Stimulated activated naive B cell treated with anti-CD40 and anti-IgM and Interleukin-4, amounts not matched to agents 10 μg/mL and 1 μg/mL and 100 μg/mL, for 72 hours (primary cell): ENCODE measurements around the gene TCF7L2.
A peak's percentile ranks its signal among the peaks of the same experiment; 100 is the strongest.

Experiments
- ATAC-seq, 2 donors: fragments of 150-1000 bp; cut with Tn5 transposase; replicated peaks; 2 replicates each; pipeline ENCODE4 v1.10.0; 2021; ENCODE audit warnings: moderate library complexity in 1 of 2
- DNase-seq: peaks from one replicate; pipeline ENCODE4 v3.0.0; 2021
- H3K27ac Mint-ChIP-seq: one replicate; pipeline ENCODE4 v1.8.0; 2022; ENCODE audit warnings: mild to moderate bottlenecking, mixed read lengths
- H3K27me3 Mint-ChIP-seq, 2 donors: one replicate each; pipeline ENCODE4 v1.8.0; 2022; ENCODE audit warnings: mixed read lengths in 2 of 2
- H3K36me3 Mint-ChIP-seq, 2 donors: one replicate each; pipeline ENCODE4 v1.8.0; 2022; ENCODE audit warnings: mixed read lengths in 2 of 2, mild to moderate bottlenecking in 1 of 2
- H3K4me1 Mint-ChIP-seq, 2 donors: one replicate each; pipeline ENCODE4 v1.8.0; 2022; ENCODE audit warnings: mixed read lengths in 2 of 2, mild to moderate bottlenecking in 1 of 2
- H3K4me3 Mint-ChIP-seq, 2 donors: one replicate each; pipeline ENCODE4 v1.8.0; 2022; ENCODE audit warnings: mild to moderate bottlenecking in 2 of 2, mixed read lengths in 2 of 2, moderate library complexity in 1 of 2
- H3K9me3 Mint-ChIP-seq, 2 donors: one replicate each; pipeline ENCODE4 v1.8.0; 2022; ENCODE audit warnings: mixed read lengths in 2 of 2, mild to moderate bottlenecking in 1 of 2

TCF7L2 gene

DNA sequence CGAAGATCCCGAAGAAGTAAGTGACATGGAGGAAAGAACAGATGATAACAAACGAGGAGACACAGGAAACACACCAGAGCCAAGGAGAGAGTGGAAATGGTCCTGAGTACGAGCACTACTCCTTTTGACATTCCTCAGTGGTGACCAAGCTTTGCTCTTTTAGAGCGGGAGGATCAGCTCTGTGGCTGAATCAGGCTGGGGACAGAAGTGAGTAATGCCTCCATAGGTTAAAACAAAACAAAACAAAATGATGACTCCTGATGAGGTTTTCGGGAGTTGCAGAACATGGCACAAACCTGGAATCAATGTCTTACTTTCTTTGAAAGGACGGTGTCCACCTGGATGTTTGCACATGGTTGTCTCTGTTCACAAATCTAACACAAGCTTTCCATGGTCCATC lies 30.3 kb upstream of the TCF7L2 start:
- no peaks in the 10 kb centered on the region for H3K9me3 Mint-ChIP-seq
- DNase-seq (no peak), ATAC-seq (no peak)
- peaks cover 0 to 4% of the 10 kb centered on the region in 2 donors for H3K36me3 Mint-ChIP-seq
- H3K4me1 Mint-ChIP-seq = no peaks in the 10 kb centered on the region
- no peak overlapping the region for H3K27ac Mint-ChIP-seq
- no peak overlapping the region for H3K4me3 Mint-ChIP-seq
- H3K27me3 Mint-ChIP-seq = peaks cover 0 to 10% of the 10 kb centered on the region in 2 donors

DNA sequence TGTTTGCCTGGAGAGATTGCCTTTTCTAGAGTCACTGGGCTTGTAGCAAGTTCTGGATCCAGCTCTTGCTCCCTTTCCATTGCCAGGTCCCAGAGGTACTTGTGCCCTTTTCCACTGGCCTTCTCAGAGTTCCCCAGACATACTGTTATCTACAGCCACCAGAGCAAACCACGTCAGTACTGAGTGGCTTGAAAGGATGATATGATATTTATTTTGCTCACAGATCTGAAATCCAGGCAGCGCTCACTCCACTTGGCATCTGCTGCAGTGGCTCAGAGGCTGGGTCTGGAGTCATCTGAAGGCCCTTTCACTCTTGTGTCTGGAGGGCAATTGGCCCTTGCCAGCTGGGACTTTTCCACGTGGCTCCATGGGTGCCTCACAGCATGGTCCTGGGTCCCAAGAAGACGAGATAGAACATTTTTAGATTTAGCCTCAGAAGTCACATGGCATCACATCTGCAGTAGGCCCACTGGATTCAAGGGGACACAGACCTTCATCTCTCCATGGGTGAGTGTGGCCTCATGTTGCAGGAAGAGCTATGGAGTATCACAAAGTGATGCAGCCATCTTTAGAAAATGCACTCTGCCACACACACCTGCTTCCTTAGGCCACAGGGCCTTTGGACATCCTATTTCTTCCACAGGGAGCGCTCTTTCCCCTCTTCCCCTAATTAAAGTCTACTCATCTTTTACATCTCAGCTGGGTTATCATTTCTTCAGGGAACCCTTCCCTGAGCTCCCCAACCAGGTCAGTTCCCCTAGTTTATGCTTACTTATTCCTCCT lies 22.9 kb upstream of the TCF7L2 start:
- DNase-seq (no peak), ATAC-seq (no peak)
- no peak overlapping the region for H3K4me3 Mint-ChIP-seq
- H3K4me1 Mint-ChIP-seq = no peaks in the 10 kb centered on the region
- no peak overlapping the region for H3K27ac Mint-ChIP-seq
- H3K27me3 Mint-ChIP-seq = peaks cover 0 to 4% of the 10 kb centered on the region in 2 donors
- H3K36me3 Mint-ChIP-seq = peaks cover 2 to 7% of the 10 kb centered on the region in 2 donors
- peaks cover 8 to 14% of the 10 kb centered on the region in 2 donors for H3K9me3 Mint-ChIP-seq

DNA sequence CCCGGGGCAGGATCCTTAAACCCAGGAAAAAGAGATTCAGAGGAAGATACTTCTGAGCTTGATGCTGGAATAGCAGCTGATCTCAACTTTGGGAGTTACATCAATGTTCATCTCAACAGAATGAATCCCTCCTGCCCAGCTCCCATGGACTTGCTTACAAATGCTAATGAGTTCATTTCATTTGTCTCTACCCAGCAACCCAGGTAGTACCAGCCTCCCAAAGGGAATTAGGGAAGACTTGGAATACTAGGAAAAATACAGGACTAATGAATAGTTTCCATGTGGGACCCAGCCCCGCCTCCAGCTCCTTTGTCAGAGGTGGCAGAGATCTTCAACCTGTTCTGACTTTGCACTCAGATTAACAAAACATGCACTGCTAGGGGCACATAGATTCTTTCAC lies 22.1 kb upstream of the TCF7L2 start:
- Mint-ChIP-seq H3K4me3 (no peak overlapping the region), H3K36me3 (peaks cover 2 to 7% of the 10 kb centered on the region in 2 donors), H3K27ac (no peak overlapping the region), H3K4me1 (no peaks in the 10 kb centered on the region), H3K27me3 (peaks cover 0 to 10% of the 10 kb centered on the region in 2 donors), H3K9me3 (peaks cover 9 to 14% of the 10 kb centered on the region in 2 donors)
- ATAC-seq (no peak), DNase-seq (no peak)

DNA sequence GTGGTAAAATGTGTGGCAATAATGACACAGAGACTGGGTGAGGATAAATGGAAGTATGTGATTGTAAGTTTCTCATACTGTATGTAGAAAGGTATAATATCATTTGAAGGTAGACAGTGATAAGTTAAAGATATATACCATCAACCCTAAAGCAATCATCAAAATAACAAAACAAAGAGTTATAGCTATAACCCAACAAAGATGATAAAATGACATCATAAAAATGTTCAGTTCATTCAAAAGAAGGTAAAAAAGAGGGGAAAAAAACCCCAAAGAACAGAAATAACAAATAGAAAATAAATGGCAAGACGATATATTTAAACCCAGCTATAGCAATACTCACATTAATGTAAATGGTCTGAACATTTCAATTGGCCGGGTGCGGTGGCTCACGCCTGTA lies 17.4 kb upstream of the TCF7L2 start:
- no peaks in the 10 kb centered on the region for H3K4me1 Mint-ChIP-seq
- peaks cover 9 to 14% of the 10 kb centered on the region in 2 donors for H3K9me3 Mint-ChIP-seq
- DNase-seq (no peak), ATAC-seq (no peak)
- no peak overlapping the region for H3K4me3 Mint-ChIP-seq
- no peak overlapping the region for H3K27ac Mint-ChIP-seq
- H3K36me3 Mint-ChIP-seq = peaks cover 2 to 7% of the 10 kb centered on the region in 2 donors
- H3K27me3 Mint-ChIP-seq = peaks cover 0 to 11% of the 10 kb centered on the region in 2 donors

DNA sequence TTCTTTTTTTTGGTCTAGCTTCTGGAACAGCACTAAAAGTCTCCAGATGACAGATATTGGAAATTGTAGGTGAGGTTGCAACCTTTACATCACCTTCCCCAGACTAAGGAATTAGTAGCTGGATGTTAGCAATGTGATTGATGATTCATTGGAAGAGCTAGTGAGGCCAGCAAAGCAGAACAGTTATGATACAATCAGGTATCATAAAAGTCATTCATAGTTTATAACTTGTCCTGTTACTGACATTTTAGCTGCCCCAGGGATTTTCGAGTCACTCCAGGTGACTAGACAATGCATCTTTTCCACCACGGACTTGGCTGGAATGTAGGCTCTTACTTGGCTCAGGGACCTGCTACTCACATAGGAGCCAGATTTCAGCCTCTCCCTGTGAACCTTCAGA lies 15.9 kb upstream of the TCF7L2 start:
- H3K27me3 Mint-ChIP-seq = peaks cover 8 to 13% of the 10 kb centered on the region in 2 donors
- DNase-seq = no peak
- H3K27ac Mint-ChIP-seq = no peak overlapping the region
- no peak overlapping the region for H3K4me3 Mint-ChIP-seq
- H3K9me3 Mint-ChIP-seq = peaks cover 8 to 13% of the 10 kb centered on the region in 2 donors
- peaks cover 0 to 3% of the 10 kb centered on the region in 2 donors for H3K36me3 Mint-ChIP-seq
- ATAC-seq = no peak
- no peaks in the 10 kb centered on the region for H3K4me1 Mint-ChIP-seq

DNA sequence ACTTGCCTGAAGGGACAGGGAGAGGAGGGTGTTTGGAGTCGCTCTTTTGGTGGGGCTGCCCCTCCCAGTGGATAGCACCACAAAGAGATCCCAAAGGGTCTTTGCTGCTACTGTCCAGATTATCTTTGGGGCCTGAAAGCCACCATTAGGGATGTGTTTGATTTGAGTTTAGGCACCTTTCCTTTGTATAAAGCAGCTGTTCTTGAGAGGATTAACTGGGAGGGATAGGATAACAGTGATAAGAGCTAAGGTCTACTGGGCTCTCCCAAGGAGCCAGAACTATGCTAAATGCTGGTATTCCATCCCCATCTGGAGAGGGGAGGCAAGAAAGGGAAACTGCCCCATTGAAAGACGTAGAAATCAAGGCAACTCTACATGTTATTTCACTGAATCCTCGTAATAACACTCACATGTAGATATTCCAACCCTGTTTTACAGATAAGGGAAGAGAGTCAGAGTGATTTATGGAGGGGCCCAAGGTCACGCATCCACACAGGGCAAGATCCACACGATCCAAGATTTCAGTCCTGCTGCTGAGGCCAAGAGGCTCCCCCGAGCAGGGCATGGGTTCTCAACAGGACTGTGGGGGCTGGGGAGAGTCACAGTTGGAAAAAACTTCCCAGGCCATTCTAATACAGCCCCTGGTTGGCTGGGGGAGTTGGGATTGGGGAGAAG lies 11.1 kb upstream of the TCF7L2 start:
- peaks cover 9 to 21% of the 10 kb centered on the region in 2 donors for H3K27me3 Mint-ChIP-seq
- no peaks in the 10 kb centered on the region for H3K4me1 Mint-ChIP-seq
- no peaks in the 10 kb centered on the region for H3K36me3 Mint-ChIP-seq
- no peak overlapping the region for H3K27ac Mint-ChIP-seq
- H3K9me3 Mint-ChIP-seq = no peaks in the 10 kb centered on the region
- H3K4me3 Mint-ChIP-seq = no peak overlapping the region
- ATAC-seq (no peak), DNase-seq (no peak)

DNA sequence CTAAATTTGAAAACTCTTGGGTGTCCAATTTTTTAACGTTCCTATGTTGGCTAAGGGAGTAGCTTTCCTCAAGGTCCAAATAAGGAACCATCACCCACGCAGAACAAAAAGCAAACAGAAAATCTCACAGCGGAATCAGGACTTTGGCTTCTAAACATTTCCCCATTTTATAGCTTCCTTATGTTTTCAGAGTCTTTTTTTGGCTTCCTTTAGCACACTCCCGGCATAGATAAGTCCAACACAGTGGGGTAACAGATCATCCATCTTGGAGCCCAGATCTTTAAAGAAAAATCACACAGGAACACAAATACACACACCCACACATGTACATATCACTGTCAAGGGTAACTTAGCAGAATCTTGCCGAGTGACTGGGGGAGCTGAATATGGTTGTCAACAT lies 4.2 kb upstream of the TCF7L2 start:
- Mint-ChIP-seq H3K27me3 (peaks cover 39 to 51% of the 10 kb centered on the region in 2 donors), H3K4me3 (no peak overlapping the region), H3K9me3 (no peaks in the 10 kb centered on the region), H3K27ac (no peak overlapping the region), H3K36me3 (peaks cover 0 to 2% of the 10 kb centered on the region in 2 donors), H3K4me1 (peaks cover 14 to 20% of the 10 kb centered on the region in 2 donors)
- DNase-seq (no peak), ATAC-seq (no peak)

DNA sequence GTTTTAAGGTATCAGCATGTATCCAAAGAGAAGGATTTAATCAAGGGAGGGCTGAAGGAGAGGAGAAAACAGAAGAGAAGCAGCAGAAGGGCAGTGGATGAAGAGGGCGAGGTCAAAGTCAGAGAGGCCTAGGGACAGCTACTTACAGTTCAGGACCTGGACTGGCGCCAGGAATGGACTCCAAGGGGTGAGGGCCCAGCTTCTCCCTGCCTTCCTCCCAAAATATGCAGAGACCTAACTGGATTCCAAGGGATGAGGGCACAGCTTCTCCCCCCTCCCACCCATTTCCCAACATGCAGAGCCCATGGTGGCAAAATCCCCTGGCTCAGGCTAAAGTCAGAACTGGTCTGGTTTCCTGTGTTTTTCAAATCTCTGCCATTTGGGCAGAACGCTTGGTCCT lies 3.4 kb upstream of the TCF7L2 start:
- H3K36me3 Mint-ChIP-seq = peaks cover 0 to 2% of the 10 kb centered on the region in 2 donors
- H3K4me3 Mint-ChIP-seq = no peak overlapping the region

DNA sequence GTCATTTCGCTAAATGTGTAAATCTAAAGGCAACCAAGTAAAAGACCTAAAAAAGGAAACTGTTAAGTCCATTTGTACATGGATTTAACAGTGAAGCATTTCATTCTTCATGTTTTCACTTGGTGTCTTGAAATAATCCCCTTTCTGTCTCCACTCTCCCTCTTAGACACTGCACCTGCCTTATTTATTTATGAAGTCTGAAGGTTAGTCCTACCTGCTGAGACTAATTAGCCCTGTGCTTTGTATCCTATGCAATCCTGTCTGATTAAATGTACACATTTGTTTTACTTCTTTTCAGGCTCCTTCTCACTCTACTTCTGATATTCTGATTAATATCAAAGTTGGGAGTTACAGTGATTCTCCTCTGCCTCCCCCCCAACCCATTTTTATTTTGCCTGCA lies 1.9 kb upstream of the TCF7L2 start:
- peaks cover 0 to 3% of the 10 kb centered on the region in 2 donors for H3K36me3 Mint-ChIP-seq
- no peaks in the 10 kb centered on the region for H3K9me3 Mint-ChIP-seq
- no peak for ATAC-seq
- H3K4me3 Mint-ChIP-seq = no peak overlapping the region
- H3K27ac Mint-ChIP-seq = no peak overlapping the region
- H3K4me1 Mint-ChIP-seq = peaks cover 18 to 34% of the 10 kb centered on the region in 2 donors
- DNase-seq = no peak
- peaks cover 45 to 58% of the 10 kb centered on the region in 2 donors for H3K27me3 Mint-ChIP-seq

More for the DNA sequence above, 3.4 kb upstream of the TCF7L2 start:
- Mint-ChIP-seq H3K9me3 (no peaks in the 10 kb centered on the region), H3K27me3 (peaks cover 36 to 52% of the 10 kb centered on the region in 2 donors), H3K4me1 (peaks cover 14 to 21% of the 10 kb centered on the region in 2 donors), H3K27ac (no peak overlapping the region)
- no peak for ATAC-seq
- no peak for DNase-seq

DNA sequence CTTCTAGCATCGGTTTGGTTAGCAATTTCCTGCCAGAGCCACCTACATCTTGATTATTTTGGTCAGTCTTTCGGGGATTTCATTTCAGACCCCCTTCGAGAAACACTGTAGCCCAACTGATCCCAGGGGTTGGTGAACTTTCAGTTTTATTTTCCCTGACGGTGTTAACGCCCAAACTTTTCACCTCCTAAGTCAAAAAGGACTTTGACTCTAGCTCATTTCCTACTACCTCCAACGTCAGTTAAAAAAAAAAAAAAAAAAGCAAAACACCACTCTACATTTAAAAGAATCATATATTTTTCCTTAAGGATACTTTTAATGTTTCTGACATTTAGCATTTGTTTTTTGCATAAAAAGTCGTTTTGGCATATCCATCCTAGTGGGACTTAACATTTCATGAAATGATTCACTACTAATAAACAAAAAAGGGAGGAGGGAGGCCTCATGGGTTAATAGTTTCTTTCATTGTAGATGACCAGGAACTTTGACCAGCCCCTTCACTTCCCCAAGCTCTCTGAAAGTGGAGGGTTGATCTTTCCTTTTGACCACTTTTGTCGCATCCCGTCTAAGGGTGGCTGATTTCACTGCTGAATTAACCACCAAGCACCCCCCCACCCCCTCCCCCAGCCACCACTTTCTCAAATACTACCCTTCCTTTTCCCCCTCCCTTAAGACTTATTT lies 764 bp upstream of the TCF7L2 start:
- H3K36me3 Mint-ChIP-seq = peaks cover 0 to 3% of the 10 kb centered on the region in 2 donors
- H3K9me3 Mint-ChIP-seq = no peaks in the 10 kb centered on the region
- peaks cover 55 to 68% of the 10 kb centered on the region in 2 donors for H3K27me3 Mint-ChIP-seq
- H3K27ac Mint-ChIP-seq = no peak overlapping the region
- peak in 1 of 2 donors; percentile 31 for ATAC-seq
- peaks cover 18 to 34% of the 10 kb centered on the region in 2 donors for H3K4me1 Mint-ChIP-seq
- H3K4me3 Mint-ChIP-seq = peak overlapping the region; percentile 84 to 86
- no peak for DNase-seq

DNA sequence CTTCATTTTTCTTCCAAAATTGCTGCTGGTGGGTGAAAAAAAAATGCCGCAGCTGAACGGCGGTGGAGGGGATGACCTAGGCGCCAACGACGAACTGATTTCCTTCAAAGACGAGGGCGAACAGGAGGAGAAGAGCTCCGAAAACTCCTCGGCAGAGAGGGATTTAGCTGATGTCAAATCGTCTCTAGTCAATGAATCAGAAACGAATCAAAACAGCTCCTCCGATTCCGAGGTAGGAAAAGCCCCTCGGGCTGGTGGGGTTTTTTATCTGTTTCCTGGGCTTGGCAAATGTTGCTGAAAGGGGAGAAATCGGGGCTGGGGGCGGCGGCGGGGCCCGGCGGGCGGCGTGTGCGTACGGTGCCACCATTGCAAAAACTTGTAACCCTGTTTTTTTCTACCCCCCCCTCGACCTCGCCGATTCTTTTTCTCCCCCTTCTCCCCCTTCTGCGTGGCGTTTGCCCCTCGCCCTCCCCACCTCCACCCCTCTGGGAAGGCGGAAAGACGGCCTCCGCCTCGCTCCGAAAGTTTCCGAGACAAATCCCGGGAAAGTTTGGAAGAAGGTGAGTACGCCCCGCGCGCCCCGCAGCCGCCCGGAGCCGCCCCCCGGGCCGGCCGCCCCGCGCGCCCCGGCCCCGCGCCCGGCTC lies 789 bp downstream of the TCF7L2 start:
- DNase-seq = no peak
- H3K27me3 Mint-ChIP-seq = peaks cover 56 to 70% of the 10 kb centered on the region in 2 donors

DNA sequence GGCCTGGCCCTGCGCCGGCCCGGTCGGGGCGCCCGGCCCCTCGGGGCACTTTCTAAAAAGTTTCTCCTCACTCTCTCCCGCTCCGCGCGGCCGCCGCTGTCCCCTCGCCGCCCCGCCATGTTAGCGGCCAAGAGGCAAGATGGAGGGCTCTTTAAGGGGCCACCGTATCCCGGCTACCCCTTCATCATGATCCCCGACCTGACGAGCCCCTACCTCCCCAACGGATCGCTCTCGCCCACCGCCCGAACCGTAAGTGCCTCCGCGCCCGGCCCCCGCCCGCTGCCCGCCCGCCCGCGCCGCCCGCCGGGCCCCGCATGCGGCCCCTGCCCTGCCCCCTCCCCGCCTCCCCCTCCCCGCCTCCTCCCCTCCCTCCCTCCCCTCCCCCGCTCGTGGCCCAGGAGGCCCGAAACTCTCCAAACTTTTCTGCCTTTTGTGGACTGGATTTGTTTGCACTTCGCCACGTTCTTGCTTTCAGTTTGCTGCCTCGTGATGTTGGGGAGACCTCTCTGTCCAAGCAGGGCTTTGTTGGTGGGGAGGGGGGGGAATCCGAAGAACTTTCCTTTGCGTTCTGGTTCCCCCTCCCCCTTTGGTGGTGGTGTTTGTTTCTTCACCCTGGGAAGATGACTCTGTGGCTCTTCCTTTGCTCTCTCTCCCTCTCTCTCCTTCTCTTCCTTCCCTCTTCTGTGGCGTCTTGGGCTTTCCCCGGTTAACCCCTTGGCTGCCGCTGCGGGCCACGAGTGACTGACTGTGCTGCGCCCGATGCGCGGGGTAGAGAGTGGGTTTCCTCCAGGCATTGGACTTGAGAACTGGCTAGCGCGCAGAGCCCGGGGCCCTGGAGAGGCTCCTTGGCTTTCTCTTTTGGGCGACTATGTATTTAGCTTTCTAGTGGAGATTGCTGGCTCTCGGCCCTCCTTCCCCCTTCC lies 1.6 kb downstream of the TCF7L2 start:
- H3K27me3 Mint-ChIP-seq = peaks cover 55 to 70% of the 10 kb centered on the region in 2 donors
- H3K36me3 Mint-ChIP-seq = peaks cover 0 to 1% of the 10 kb centered on the region in 2 donors
- peak overlapping the region; percentile 87 to 94 for H3K4me3 Mint-ChIP-seq

More for the DNA sequence above, 789 bp downstream of the TCF7L2 start:
- H3K4me1 Mint-ChIP-seq = peaks cover 21 to 39% of the 10 kb centered on the region in 2 donors
- peak overlapping the region; percentile 86 to 87 for H3K4me3 Mint-ChIP-seq
- H3K36me3 Mint-ChIP-seq = peaks cover 0 to 3% of the 10 kb centered on the region in 2 donors
- no peaks in the 10 kb centered on the region for H3K9me3 Mint-ChIP-seq
- peak overlapping the region; percentile 89 for H3K27ac Mint-ChIP-seq
- ATAC-seq = no peak

More for the DNA sequence above, 1.6 kb downstream of the TCF7L2 start:
- peak; percentile 60 to 62 for ATAC-seq
- Mint-ChIP-seq H3K9me3 (no peaks in the 10 kb centered on the region), H3K4me1 (peaks cover 21 to 43% of the 10 kb centered on the region in 2 donors), H3K27ac (peak overlapping the region; percentile 90)
- peak; percentile 41 for DNase-seq
